Tibial artery (tissue), 4 donors: ENCODE results near the gene DENND1C.

ENCODE experiments used
- DNase-seq, 2 donors: peaks; one replicate each; pipeline ENCODE4 v3.0.0-alpha.2; 2019
- H3K27ac ChIP-seq, 2 donors: fragments of 200-600 bp; sonication (generic) in 1 of 2; 1 replicate in 1 of 2; 2 replicates in 1 of 2; pipeline ENCODE4 v1.5.1; 2018 to 2019; ENCODE audit warnings: mild to moderate bottlenecking in 1 of 2
- H3K27me3 ChIP-seq, 2 donors: fragments of 200-600 bp; sonication (generic) in 1 of 2; one replicate each; pipeline versions ENCODE4 v1.5.1 to v1.6.0; 2016 to 2019
- H3K36me3 ChIP-seq, 3 donors: fragments of 200-600 bp; sonication (generic) in 2 of 3; one replicate each; pipeline ENCODE4 v1.5.1; 2016 to 2019; ENCODE audit warnings: mild to moderate bottlenecking in 2 of 3
- H3K4me1 ChIP-seq, 4 donors: fragments of 200-600 bp; sonication (generic) in 2 of 4; 1 replicate in 3 of 4; 2 replicates in 1 of 4; pipeline ENCODE4 v1.5.1; 2016 to 2019
- H3K4me3 ChIP-seq, 2 donors: fragments of 200-600 bp; sonication (generic) in 1 of 2; 1 replicate in 1 of 2; 2 replicates in 1 of 2; pipeline ENCODE4 v1.5.1; 2018 to 2019; ENCODE audit warnings: mild to moderate bottlenecking in 2 of 2
- H3K9me3 ChIP-seq, 3 donors: fragments of 200-600 bp; sonication (generic) in 1 of 3; one replicate each; pipeline ENCODE4 v1.5.1; 2016 to 2019
- CTCF ChIP-seq, 2 experiments: fragments of 200-600 bp in 1 of 2; fragments of 450-650 bp in 1 of 2; IDR thresholded peaks; one replicate each; pipeline ENCODE4 v1.5.1; 2017 to 2019; ENCODE audit warnings: antibody characterized with exemption in 2 of 2, mild to moderate bottlenecking in 1 of 2, moderate library complexity in 1 of 2
- intact Hi-C: fragments of 100-400 bp; cut with DNase I; formaldehyde crosslinking; loops from one replicate; pipeline ENCODE4 v1.15.0; 2023; ENCODE audit warnings: low total_unique reads

DENND1C gene

GRCh38 chr19:6483235-6483634 is 1.6 kb upstream of the DENND1C start:
- no peak overlapping the region for H3K4me3 ChIP-seq
- no peaks in the 10 kb centered on the region for H3K4me1 ChIP-seq
- intact Hi-C loops, result no loop called here
- H3K27ac ChIP-seq, result no peak overlapping the region
- peaks cover 0 to 43% of the 10 kb centered on the region in 2 donors for H3K27me3 ChIP-seq
- no peak for DNase-seq
- no peaks in the 10 kb centered on the region for H3K9me3 ChIP-seq
- no peaks in the 10 kb centered on the region for H3K36me3 ChIP-seq
- TF ChIP-seq CTCF (IDR thresholded peaks at IDR 0.05), result no peak

- peaks cover 0 to 51% of the 10 kb centered on the region in 2 donors for H3K27me3 ChIP-seq
- no peak for TF ChIP-seq CTCF (IDR thresholded peaks at IDR 0.05)
- H3K27ac ChIP-seq, result no peak overlapping the region
- no peaks in the 10 kb centered on the region for H3K36me3 ChIP-seq
- H3K4me3 ChIP-seq, result no peak overlapping the region
- DNase-seq, result no peak
- no peaks in the 10 kb centered on the region for H3K9me3 ChIP-seq
- intact Hi-C loops, result no loop called here
- no peaks in the 10 kb centered on the region for H3K4me1 ChIP-seq
These were observed 728 bp upstream of the DENND1C start for GRCh38 chr19:6482343-6482686.

DNA sequence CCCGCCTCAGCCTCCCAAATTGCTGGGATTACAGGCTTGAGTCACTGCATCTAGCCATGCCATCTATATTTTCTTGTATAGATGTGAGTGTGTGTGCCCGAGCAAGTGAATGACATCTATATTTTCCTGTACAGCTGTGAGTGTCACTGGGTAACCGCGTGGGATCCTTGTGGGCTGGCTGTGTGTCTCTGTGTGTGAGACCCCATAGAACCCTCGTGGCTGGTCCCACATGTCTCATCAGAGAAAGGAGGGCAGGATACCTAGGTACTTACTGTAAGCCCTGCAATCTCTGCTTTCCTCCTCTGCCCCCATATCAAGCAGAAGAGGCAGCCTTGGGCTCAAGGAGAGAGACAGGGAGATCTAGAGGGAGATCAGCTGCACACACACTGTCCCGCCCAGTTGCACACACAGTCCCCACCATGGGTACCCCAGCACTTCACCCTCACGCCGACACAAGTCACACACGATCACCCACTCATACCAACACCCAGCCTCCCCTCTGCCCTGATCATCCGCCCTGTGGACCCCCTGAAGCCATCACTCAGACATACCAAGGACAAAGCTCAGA is 655 bp downstream of the DENND1C start:
- peak overlapping the region in 1 of 2 donors; percentile 22 for H3K4me3 ChIP-seq
- intact Hi-C loops, result no loop called here
- TF ChIP-seq CTCF (IDR thresholded peaks at IDR 0.05), result no peak
- H3K27me3 ChIP-seq, result peaks cover 0 to 64% of the 10 kb centered on the region in 2 donors
- peaks cover 0 to 12% (median 5%) of the 10 kb centered on the region in 4 donors for H3K4me1 ChIP-seq
- H3K36me3 ChIP-seq, result no peaks in the 10 kb centered on the region
- no peak for DNase-seq
- H3K9me3 ChIP-seq, result no peaks in the 10 kb centered on the region
- H3K27ac ChIP-seq, result no peak overlapping the region

- no peaks in the 10 kb centered on the region for H3K36me3 ChIP-seq
- no peak overlapping the region for H3K27ac ChIP-seq
- H3K4me3 ChIP-seq, result no peak overlapping the region
- intact Hi-C loops, result no loop called here
- peaks cover 0 to 75% of the 10 kb centered on the region in 2 donors for H3K27me3 ChIP-seq
- no peaks in the 10 kb centered on the region for H3K9me3 ChIP-seq
- TF ChIP-seq CTCF (IDR thresholded peaks at IDR 0.05), result no peak
- peaks cover 0 to 17% (median 10%) of the 10 kb centered on the region in 4 donors for H3K4me1 ChIP-seq
- no peak for DNase-seq
These were observed 1.7 kb downstream of the DENND1C start for GRCh38 chr19:6479836-6480398.

DNA sequence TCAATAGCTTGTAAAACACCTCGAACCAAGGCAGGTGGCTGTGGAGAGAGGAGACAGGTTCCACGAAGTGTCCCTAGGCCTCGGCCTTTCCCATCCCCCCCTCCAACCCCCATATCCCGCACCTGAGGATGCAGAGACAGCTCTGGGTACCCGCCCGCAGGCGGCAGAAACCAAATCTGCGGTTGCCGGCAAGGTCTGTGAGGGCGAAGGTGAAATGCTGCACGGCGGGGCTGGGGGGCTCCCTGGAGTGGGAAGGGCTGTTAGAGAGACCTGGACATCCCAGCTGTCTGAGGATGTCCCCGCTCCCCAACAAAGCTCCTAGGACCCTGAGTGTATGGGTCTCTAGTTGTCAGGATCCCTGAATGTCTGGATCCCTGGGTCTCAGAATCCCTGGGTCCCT is 2.8 kb downstream of the DENND1C start:
- H3K9me3 ChIP-seq, result no peaks in the 10 kb centered on the region
- no peaks in the 10 kb centered on the region for H3K36me3 ChIP-seq
- H3K27ac ChIP-seq, result no peak overlapping the region
- H3K27me3 ChIP-seq, result peaks cover 0 to 83% of the 10 kb centered on the region in 2 donors
- H3K4me1 ChIP-seq, result peaks cover 0 to 17% (median 10%) of the 10 kb centered on the region in 4 donors
- no peak overlapping the region for H3K4me3 ChIP-seq
- DNase-seq, result no peak
- intact Hi-C loops, result no loop called here
- TF ChIP-seq CTCF (IDR thresholded peaks at IDR 0.05), result no peak
